Motor neuron (in vitro differentiated cells): ENCODE measurements around the gene DENND4A. TPM values are rescaled to one million over a fixed set of nuclear protein-coding genes. Genes with fewer than 3 reads are reported as not detected.

Source experiments
- ATAC-seq, 8 experiments: fragments of 200-7000 bp; cut with Tn5 transposase; replicated peaks in 6 of 8; 2 replicates each; pipeline ENCODE4 v1.8.0; 2021; ENCODE audit warnings: mild to moderate bottlenecking in 8 of 8, moderate library complexity in 8 of 8
- H3K27ac ChIP-seq, 2 donors: fragments of 250-450 bp; sonication (Bioruptor Pico); 2 replicates each; pipeline ENCODE4 v1.9.0; 2021; ENCODE audit warnings: antibody characterized with exemption in 2 of 2, mild to moderate bottlenecking in 2 of 2, moderate library complexity in 1 of 2
- H3K4me1 ChIP-seq, 2 donors: fragments of 250-450 bp; sonication (Bioruptor Pico); replicated peaks in 1 of 2; 2 replicates each; pipeline ENCODE4 v1.6.1; 2021; ENCODE audit warnings: antibody characterized with exemption in 2 of 2, mild to moderate bottlenecking in 2 of 2, moderate library complexity in 1 of 2
- H3K4me3 ChIP-seq, 5 donors: fragments of 250-450 bp; sonication (Bioruptor Pico); 2 replicates each; pipeline ENCODE4 v1.9.0; 2021; ENCODE audit warnings: antibody characterized with exemption in 5 of 5, mild to moderate bottlenecking in 5 of 5, moderate library complexity in 4 of 5
- WGBS, 10 experiments: fragments of 450-650 bp; shearing (Covaris generic); methylation state at CpG; one replicate each; pipeline ENCODE4 v1.0.0; 2022; 5-methylcytosine and 5-hydroxymethylcytosine counted together
- in situ Hi-C, 9 experiments: fragments of 400-800 bp; cut with MboI; loops; one replicate each; pipeline ENCODE4 v1.15.0; 2021; ENCODE audit warnings: low sequenced_read_pairs in 9 of 9, low pct_unique_long_range_greater_than_20kb in 2 of 9; ENCODE audit not compliant: unreplicated experiment in 9 of 9
- total RNA-seq, 8 experiments: library from RNA; unstranded; fragments of 300-600 nt; gene quantifications; 2 replicates each; pipeline versions ENCODE4 v1.2.3 to v1.2.4, GENCODE V29; 2022

The DENND4A gene
- total RNA-seq, 8 experiments from 2014 or later: 13.7 to 34.8 (median 23.4) TPM

DNA sequence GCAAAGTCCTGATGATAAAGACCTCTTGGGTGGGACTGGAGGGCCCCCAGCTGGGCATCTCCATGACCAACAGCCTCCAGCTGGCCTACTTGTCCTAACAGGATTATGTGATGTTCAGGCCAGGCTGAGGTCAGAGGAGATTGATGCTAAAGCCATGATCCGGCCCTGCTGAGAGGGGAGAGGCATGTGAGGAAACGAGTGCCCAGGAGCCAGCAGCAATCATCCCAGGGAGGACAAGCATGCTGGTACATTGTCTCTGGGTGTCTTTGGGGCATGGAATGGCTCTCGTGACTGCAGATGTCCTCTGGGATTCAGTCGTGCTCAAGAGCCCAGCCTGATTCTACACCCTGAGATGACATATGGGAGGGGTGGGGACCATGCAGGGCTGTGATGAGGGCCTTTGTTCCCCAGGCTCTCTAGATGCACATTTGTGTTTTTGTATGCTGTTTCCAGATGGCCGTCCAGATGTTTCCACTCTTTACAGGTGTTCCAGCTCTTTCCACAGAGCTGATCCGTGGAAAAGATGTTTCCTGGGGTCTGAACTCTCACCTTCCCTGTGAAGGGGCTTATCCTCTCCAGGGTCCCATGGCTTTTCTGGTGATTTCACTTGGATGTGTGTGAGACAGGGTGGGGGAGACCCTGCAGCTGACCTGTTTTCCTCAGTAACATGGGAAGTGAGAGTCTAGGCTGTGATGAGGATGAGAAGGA, 150.2 kb downstream of the DENND4A start:
- Histone ChIP-seq H3K4me3 (no peak overlapping the region), H3K27ac (peak overlapping the region; percentile 2 to 75), H3K4me1 (peaks cover 14 to 15% of the 10 kb centered on the region in 2 donors)
- in situ Hi-C loops: no loop called here
- ATAC-seq: peak; percentile 51 to 91 (median 80)
- 12 to 100% (median 20%) methylated on average over 1 to 4 of the region's 6 CpGs; no CpG with 5 or more reads in 3 of the 10 experiments for WGBS, 10 experiments

DNA sequence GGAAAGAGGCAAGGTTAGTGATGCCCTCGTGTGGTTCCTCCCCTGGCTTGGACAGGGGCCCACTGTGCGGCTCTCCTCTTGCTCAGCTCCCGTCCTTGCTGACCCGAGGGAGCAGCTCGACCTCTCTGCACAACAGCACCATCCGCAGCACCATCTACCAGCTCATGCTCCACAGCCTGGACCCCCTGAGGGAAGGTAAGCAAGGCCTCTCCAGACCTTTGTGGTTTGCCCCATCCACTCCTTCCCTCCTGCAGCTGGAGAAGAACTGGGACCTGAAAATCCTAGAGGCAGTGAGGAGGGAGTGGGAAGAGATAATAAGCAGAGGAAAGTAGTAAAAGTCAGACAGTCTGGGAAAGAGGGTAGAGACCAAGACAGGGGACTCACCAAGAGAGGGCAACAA, 152.6 kb downstream of the DENND4A start:
- no peak overlapping the region for H3K4me3 ChIP-seq
- WGBS, 10 experiments: 35 to 100% (median 73%) methylated on average over 1 to 6 of the region's 6 CpGs; no CpG with 5 or more reads in 6 of the 10 experiments
- H3K4me1 ChIP-seq: peaks cover 14 to 15% of the 10 kb centered on the region in 2 donors
- no peak overlapping the region for H3K27ac ChIP-seq
- in situ Hi-C loops: no loop called here
- no peak for ATAC-seq

DNA sequence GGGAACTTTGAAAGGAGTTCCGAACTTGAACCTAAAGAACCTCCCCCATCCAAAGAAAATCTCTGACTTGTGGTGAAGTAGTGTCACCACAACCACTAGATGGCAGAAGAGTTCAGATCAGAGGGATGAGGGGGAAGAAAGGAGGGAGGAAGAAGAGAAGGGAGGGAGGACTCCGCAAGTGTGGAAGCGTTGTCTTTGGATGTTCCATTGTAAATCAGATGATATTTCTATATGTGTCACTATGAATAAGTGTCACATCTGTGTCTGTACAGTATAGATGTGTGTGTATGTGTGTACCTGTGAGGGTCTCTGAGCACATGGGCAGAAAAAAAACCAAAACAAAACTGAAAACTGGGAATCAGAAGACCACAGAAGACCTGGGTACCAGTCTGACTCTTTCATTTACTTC, 153.4 kb downstream of the DENND4A start:
- in situ Hi-C loops: no loop called here

DNA sequence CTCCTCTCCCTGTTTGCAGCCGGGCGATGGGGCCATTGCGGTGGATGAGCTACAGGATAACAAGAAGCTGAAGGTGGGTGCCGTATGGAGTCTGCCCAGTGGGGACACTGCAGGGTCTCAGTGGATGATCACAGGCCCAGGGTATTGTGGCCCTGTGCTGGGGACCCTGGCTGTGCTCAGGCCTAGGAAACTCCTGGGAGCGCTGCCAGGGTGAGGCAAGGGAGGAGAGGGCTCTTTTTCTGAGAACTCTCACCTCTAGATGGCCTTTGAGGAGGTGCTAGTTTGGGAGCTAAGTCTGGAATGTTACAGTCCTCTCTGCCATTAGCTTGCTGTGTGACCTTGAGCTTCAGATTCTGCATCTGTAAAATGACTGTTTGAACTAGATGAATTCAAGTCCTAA, 154.0 kb downstream of the DENND4A start:
- Histone ChIP-seq H3K4me1 (peaks cover 14 to 15% of the 10 kb centered on the region in 2 donors), H3K27ac (no peak overlapping the region), H3K4me3 (no peak overlapping the region)
- in situ Hi-C loops: no loop called here
- no peak for ATAC-seq
- 13 to 100% (median 88%) methylated on average over 1 to 5 of the region's 5 CpGs; no CpG with 5 or more reads in 4 of the 10 experiments for WGBS, 10 experiments

More for the DNA sequence above, 153.4 kb downstream of the DENND4A start:
- peaks cover 14 to 15% of the 10 kb centered on the region in 2 donors for H3K4me1 ChIP-seq
- no peak overlapping the region for H3K27ac ChIP-seq
- H3K4me3 ChIP-seq: no peak overlapping the region
- 0 to 29% (median 13%) methylated on average over 1 to 3 of the region's 3 CpGs; no CpG with 5 or more reads in 1 of the 10 experiments for WGBS, 10 experiments
- peak in 7 of 8 experiments; percentile 35 to 82 (median 66) for ATAC-seq

DNA sequence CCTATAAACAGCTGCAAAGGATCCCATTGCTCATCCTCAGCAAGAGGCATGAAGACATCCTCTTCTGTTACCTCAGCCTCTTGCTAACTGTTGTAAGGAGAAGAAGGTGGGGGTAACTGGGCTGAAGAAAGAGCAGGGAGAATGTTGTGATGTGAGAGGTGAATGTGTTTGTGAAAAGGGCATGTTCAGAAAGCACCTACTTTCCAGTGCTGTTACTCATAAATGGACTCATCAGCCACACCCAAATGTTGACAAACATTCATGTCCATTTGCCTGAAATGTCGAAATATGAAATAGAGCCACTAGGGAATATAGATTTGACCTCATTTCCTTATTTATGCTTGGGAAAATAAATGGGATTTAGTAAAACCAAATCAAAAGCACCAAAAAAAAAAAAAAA, 157.7 kb downstream of the DENND4A start:
- 9 to 100% (median 79%) methylated on average over 1 of the region's 1 CpG for WGBS, 10 experiments
- H3K4me3 ChIP-seq: no peak overlapping the region
- H3K4me1 ChIP-seq: no peaks in the 10 kb centered on the region
- in situ Hi-C loops: no loop called here
- no peak overlapping the region for H3K27ac ChIP-seq
- ATAC-seq: peak in 2 of 8 experiments; percentile 43 to 45

DNA sequence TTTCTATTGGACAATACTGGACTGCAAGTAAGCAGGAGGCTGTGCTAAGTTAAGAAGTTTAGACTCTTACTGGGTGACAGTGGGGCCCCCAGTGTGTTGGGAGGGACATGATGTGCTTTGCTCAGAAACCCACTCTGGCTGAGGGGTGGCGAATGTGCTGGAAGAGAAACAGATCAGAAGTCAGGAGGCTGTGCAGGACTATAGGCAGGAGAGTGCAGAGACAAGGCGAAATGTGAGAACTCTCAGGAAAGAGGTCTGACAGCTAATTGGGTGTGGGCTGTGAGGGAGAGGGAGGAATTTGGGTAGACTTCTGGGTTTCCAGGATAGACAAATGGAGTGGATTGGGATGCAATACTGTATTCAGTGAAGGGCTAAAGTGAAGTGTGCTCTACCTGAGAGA, 158.3 kb downstream of the DENND4A start:
- no peaks in the 10 kb centered on the region for H3K4me1 ChIP-seq
- in situ Hi-C loops: no loop called here
- WGBS, 10 experiments: 46 to 100% (median 84%) methylated on average over 1 to 2 of the region's 2 CpGs; no CpG with 5 or more reads in 2 of the 10 experiments
- no peak overlapping the region for H3K4me3 ChIP-seq
- no peak overlapping the region for H3K27ac ChIP-seq
- no peak for ATAC-seq

DNA sequence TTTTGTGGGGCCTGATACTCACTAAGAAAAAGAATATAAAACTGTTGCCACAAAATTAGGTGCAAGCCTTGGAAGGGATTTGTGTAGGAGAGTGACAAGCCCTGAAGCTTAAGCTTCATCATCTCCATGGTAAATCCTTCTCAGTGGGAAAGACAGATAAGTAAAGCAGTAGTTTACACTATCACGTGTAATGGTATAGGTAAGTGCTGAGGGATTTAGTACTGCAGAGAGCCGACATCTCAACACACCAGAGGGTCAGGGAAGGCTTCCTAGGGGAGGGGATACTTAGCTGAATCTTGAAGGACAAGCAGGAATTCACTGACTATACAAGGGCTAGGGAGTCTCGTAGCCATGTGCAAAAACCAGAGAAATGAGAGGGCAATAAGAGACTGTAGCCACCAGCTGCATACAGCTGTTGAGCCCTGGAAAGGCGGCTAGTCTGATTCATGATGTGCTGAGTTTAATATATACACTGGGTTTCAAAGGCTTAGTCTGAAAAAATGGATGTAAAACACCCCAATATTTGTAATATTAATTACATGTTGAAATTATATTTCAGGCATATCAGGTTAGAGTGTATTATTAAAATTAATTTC, 159.2 kb downstream of the DENND4A start:
- no peak for ATAC-seq
- Histone ChIP-seq H3K27ac (no peak overlapping the region), H3K4me1 (no peaks in the 10 kb centered on the region), H3K4me3 (no peak overlapping the region)
- in situ Hi-C loops: no loop called here
- WGBS, 10 experiments: 60 to 100% (median 85%) methylated on average over 1 to 4 of the region's 4 CpGs; no CpG with 5 or more reads in 2 of the 10 experiments

DNA sequence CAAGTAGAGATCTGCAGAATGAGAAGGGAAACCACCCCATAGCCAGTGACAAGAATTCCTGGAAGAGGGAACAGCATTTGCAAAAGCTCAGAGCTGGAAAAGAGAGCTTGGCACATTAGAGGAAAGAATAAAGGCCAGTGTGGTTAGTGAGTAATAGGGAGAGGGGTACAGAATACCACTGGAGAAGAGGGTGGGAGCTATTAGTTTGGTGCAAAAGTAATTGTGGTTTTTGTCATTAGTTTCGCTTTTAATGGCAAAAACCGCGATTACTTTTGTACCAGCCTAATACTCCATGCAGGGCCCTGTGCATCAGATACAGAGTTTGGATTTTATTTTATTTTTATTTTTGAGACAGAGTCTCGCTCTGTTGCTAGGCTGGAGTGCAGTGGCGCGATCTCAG, 160.6 kb downstream of the DENND4A start:
- no peak for ATAC-seq
- in situ Hi-C loops: no loop called here
- WGBS, 10 experiments: 85 to 100% (median 96%) methylated on average over 1 to 6 of the region's 6 CpGs; no CpG with 5 or more reads in 3 of the 10 experiments
- no peak overlapping the region for H3K4me3 ChIP-seq
- H3K27ac ChIP-seq: no peak overlapping the region
- no peaks in the 10 kb centered on the region for H3K4me1 ChIP-seq

DNA sequence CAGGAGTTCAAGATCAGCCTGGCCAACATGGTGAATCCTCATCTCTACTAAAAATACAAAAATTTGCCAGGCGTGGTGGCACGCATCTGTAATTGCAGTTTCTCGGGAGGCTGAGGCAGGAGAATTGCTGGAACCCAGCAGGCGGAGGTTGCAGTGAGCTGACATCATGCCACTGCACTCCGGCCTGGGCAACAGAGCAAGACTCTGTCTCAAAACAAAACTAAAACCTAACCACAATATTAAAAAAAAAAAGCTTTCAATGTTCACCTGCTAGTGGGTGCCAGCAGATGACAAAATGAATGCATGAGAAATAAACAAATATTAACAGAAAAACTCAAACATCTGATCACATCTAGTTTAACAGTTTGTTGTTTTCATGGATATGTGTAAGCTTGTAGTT, 161.3 kb downstream of the DENND4A start:
- in situ Hi-C loops: no loop called here
- no peak overlapping the region for H3K4me3 ChIP-seq
- no peak overlapping the region for H3K27ac ChIP-seq
- WGBS, 10 experiments: 47 to 100% (median 100%) methylated on average over 1 to 4 of the region's 5 CpGs; no CpG with 5 or more reads in 4 of the 10 experiments
- no peaks in the 10 kb centered on the region for H3K4me1 ChIP-seq
- ATAC-seq: no peak

DNA sequence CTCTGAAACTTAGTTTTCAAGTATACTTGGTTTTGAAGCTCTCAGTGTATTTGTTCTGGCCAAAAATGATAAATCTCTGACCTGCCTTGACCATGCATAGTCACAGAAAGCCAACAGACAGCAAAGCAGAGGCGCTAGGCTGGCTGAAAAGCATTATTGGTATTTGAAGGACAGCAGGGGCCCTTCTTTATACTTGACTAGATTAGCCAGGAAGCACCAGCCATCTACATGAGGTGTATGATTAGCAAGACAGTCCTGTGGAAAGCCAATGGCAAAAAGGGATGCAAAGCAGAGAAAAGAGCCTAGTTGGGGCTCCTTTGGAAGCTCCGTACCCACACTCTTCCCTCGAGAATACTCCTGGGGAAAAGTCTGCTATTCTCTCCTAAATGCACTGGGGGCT, 162.5 kb downstream of the DENND4A start:
- H3K4me3 ChIP-seq: no peak overlapping the region
- 64 to 100% (median 93%) methylated on average over 1 to 3 of the region's 3 CpGs; no CpG with 5 or more reads in 3 of the 10 experiments for whole genome bisulfite sequencing, 10 experiments

DNA sequence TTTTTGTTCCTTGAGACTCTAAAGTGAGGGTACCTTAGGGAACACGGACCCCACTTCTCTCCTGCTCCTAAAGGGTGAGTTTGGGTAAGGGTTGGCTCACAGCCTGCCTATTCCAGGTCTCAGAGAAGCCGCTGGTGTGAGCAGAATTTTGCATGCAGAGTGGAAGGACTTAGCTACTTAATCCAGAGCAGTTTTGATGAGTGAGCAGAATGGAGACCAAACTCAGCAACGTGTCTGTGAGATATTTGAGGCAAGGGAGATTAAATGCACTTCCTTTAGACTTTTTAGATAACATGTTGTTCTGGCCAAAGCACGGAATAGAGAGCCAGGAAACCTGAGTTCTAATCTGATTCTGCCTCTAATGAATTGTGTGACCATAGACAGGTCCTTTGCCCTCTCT, 165.2 kb downstream of the DENND4A start:
- no peaks in the 10 kb centered on the region for H3K4me1 ChIP-seq
- H3K4me3 ChIP-seq: no peak overlapping the region
- H3K27ac ChIP-seq: no peak overlapping the region
- ATAC-seq: no peak
- in situ Hi-C loops: no loop called here
- WGBS, 10 experiments: 20 to 93% (median 58%) methylated on average over 1 to 4 of the region's 4 CpGs; no CpG with 5 or more reads in 1 of the 10 experiments

More for the DNA sequence above, 162.5 kb downstream of the DENND4A start:
- ATAC-seq: no peak
- in situ Hi-C loops: no loop called here
- Histone ChIP-seq H3K27ac (no peak overlapping the region), H3K4me1 (no peaks in the 10 kb centered on the region)

DNA sequence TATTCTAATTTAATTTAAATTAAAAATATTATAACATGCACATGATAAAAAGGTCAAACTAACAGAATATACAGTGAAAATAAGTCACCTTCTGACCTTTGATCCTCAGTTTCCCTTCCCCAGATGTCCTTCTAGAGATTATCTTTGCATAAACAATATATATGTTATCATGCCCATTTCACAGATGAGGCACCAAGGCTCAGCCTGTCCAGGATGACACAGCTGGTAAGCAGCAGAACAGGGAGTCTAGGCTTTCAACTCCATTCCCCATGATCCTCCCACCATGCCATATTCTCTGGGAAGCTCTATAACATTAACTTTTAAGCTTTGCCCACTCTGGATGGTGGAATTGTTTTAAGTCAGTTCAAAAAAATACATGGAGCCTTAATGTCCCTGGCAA, 169.0 kb downstream of the DENND4A start:
- Histone ChIP-seq H3K4me1 (no peaks in the 10 kb centered on the region), H3K4me3 (no peak overlapping the region), H3K27ac (no peak overlapping the region)
- in situ Hi-C loops: no loop called here
- ATAC-seq: no peak

DNA sequence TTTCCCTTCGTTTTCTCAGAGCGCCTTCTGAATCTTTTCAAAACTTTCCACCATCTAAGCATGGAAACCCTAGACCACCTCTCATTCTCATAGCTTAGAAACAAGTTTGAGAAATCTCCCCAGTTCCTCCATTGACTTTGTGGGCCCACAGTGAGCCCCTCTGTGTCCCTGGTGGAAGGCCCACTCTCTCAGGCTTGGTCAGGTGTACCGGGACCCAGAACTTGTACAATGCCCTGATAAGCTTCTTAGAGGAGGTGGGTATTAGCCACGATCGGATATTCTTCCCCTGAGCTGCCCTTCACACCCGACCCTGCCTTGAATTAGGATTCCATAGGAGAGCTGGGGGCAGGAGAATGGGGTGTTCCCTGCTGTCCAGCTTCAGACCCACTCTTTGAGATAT, 170.5 kb downstream of the DENND4A start, which contains the start of gene SLC24A1:
Gene SLC24A1, plus strand, starts transcription at position 301 of the 400 bp plus-strand sequence. CDS start 2,143 bp downstream, outside the sequence.
- Histone ChIP-seq H3K4me3 (no peak within 1 kb of the TSS), H3K27ac (no peak within 1 kb of the TSS), H3K4me1 (no peaks in the 10 kb centered on the region)
- WGBS, 10 experiments: 65 to 100% (median 90%) methylated on average over 2 to 6 of the region's 6 CpGs; no CpG with 5 or more reads in 1 of the 10 experiments
- in situ Hi-C loops: no loop called here
- ATAC-seq: no peak
